GM12891 (cell line): ENCODE results near the gene HCCS.
"Not testable (repeated sequence)": the region's sequence is repeated elsewhere in the genome, so short reads cannot be mapped to it uniquely, and the experiment has no call there.

Experiments
- DNase-seq: peaks from one replicate; pipeline ENCODE4 v3.0.0; 2011; ENCODE audit warnings: low spot score; ENCODE audit not compliant: insufficient read length
- FAIRE-seq: peaks from 2 replicates; lab custom pipeline; 2011; peaks lifted over from hg19 to GRCh38; lab: Jason Lieb, UNC
- PAX5 ChIP-seq: IDR thresholded peaks from 2 replicates; pipeline ENCODE4 v1.6.1; 2011; ENCODE audit warnings: low read length, moderate library complexity, mild to moderate bottlenecking; ENCODE audit not compliant: insufficient read depth, severe bottlenecking
- POLR2A ChIP-seq: IDR thresholded peaks from 2 replicates; pipeline ENCODE4 v1.6.1; 2011; ENCODE audit warnings: low read depth, low read length, control low read depth
- POLR2AphosphoS5 ChIP-seq: IDR thresholded peaks from 2 replicates; pipeline ENCODE4 v1.6.1; 2011; ENCODE audit warnings: low read depth, low read length, control low read depth
- POU2F2 ChIP-seq: IDR thresholded peaks from 2 replicates; pipeline ENCODE4 v1.6.1; 2011; ENCODE audit warnings: low read depth, mild to moderate bottlenecking, control low read depth, low read length, moderate library complexity
- SPI1 ChIP-seq: IDR thresholded peaks from 2 replicates; pipeline ENCODE4 v1.6.1; 2011; ENCODE audit warnings: low read depth, low read length, control low read depth
- TAF1 ChIP-seq: IDR thresholded peaks from 2 replicates; pipeline ENCODE4 v1.6.1; 2011; ENCODE audit warnings: low read depth, low read length, control low read depth

Gene HCCS

GRCh38 chrX:11113731-11114130, 2.6 kb downstream of the HCCS start:
- DNase-seq (no peak), FAIRE-seq (peak; percentile 48)
- TF ChIP-seq SPI1 = peak; percentile 85
- TF ChIP-seq POLR2A = no peak
- TF ChIP-seq TAF1 = no peak
- no peak for TF ChIP-seq PAX5
- no peak for TF ChIP-seq POLR2AphosphoS5

GRCh38 chrX:11117745-11118144, 6.6 kb downstream of the HCCS start:
- FAIRE-seq = no peak
- no peak for DNase-seq
- TF ChIP-seq POU2F2 = no peak
- no peak for TF ChIP-seq TAF1
- TF ChIP-seq POLR2A = no peak
- no peak for TF ChIP-seq PAX5
- TF ChIP-seq POLR2AphosphoS5 = no peak
- TF ChIP-seq SPI1 = no peak

- DNase-seq = no peak
- TF ChIP-seq SPI1 (no peak), POLR2AphosphoS5 (no peak), POU2F2 (no peak), PAX5 (no peak), TAF1 (no peak), POLR2A (no peak)
- no peak for FAIRE-seq
These were observed 8.3 kb downstream of the HCCS start for GRCh38 chrX:11119313-11119943.

GRCh38 chrX:11123087-11123486, 12.0 kb downstream of the HCCS start:
- FAIRE-seq, DNase-seq: not testable (repeated sequence)

GRCh38 chrX:11124112-11124511, 13.0 kb downstream of the HCCS start:
- TF ChIP-seq PAX5 = no peak
- TF ChIP-seq POU2F2 = no peak
- TF ChIP-seq POLR2A = no peak
- no peak for TF ChIP-seq POLR2AphosphoS5
- TF ChIP-seq TAF1 = no peak
- TF ChIP-seq SPI1 = no peak
- DNase-seq = no peak
- no peak for FAIRE-seq

GRCh38 chrX:11125060-11125459, 13.9 kb downstream of the HCCS start:
- DNase-seq (no peak), FAIRE-seq (no peak)
- TF ChIP-seq PAX5 (no peak), POLR2A (no peak), POU2F2 (no peak), POLR2AphosphoS5 (no peak), SPI1 (no peak), TAF1 (no peak)

GRCh38 chrX:11129534-11130105, 18.5 kb downstream of the HCCS start:
- DNase-seq = no peak
- TF ChIP-seq PAX5 (no peak), SPI1 (0 out of 2 replicates have a peak, but pooled peaks have one; percentile 18)
- FAIRE-seq = no peak

GRCh38 chrX:11130136-11130535, 19.0 kb downstream of the HCCS start:
- DNase-seq = no peak
- TF ChIP-seq SPI1 (no peak), POLR2AphosphoS5 (no peak), PAX5 (no peak), POLR2A (no peak)
- no peak for FAIRE-seq

- TF ChIP-seq POU2F2 (no peak), PAX5 (no peak), TAF1 (no peak), POLR2A (no peak), SPI1 (no peak), POLR2AphosphoS5 (no peak)
- no peak for FAIRE-seq
- no peak for DNase-seq
These were observed 20.0 kb downstream of the HCCS start for GRCh38 chrX:11131146-11131545.

- TF ChIP-seq POLR2AphosphoS5 (no peak), POLR2A (no peak), SPI1 (no peak), PAX5 (no peak), POU2F2 (no peak), TAF1 (no peak)
- FAIRE-seq (no peak), DNase-seq (no peak)
These were observed 24.5 kb downstream of the HCCS start for GRCh38 chrX:11135564-11136185.
